ENCODE measurements around the gene N4BP2L2. TPM values are rescaled to one million over a fixed set of nuclear protein-coding genes. Genes with fewer than 3 reads are reported as not detected.

N4BP2L2 gene
- total and polyA plus RNA-seq, 4 donors = 41.1 to 402 (median 75.0) TPM

- ATAC-seq (ENCODE audit: insufficient read depth, low FRiP score) = no peak
Observed at GRCh38 chr13:32455594-32455903, 83.0 kb downstream of the N4BP2L2 start.

GRCh38 chr13:32454886-32455593, 83.6 kb downstream of the N4BP2L2 start:
- no peak overlapping the region for H3K9ac ChIP-seq (ENCODE audit: insufficient read depth in 1 of 2, low read length in 2 of 2)
- ATAC-seq (ENCODE audit: insufficient read depth, low FRiP score) = no peak

More at GRCh38 chr13:32455594-32455903, 83.0 kb downstream of the N4BP2L2 start:
- TF ChIP-seq CTCF (IDR thresholded peaks at IDR 0.05; ENCODE audit: control extremely low read depth, extremely low read depth) = no peak
- Histone ChIP-seq H3K9ac (ENCODE audit: insufficient read depth in 1 of 2, low read length in 2 of 2) (no peak overlapping the region), H3K27ac (ENCODE audit: low read depth in 1 of 2, low read length in 1 of 2) (no peak overlapping the region), H3K9me3 (ENCODE audit: control insufficient read depth in 4 of 4, insufficient read depth in 3 of 4, low read length in 3 of 4) (peaks cover 0 to 9% (median 6%) of the 10 kb centered on the region in 4 donors), H3K36me3 (ENCODE audit: control insufficient read depth in 4 of 4, insufficient read depth in 4 of 4, low read length in 4 of 4) (peaks cover 0 to 3% (median 1%) of the 10 kb centered on the region in 4 donors), H3K27me3 (ENCODE audit: control insufficient read depth in 3 of 3, insufficient read depth in 3 of 3, low read length in 2 of 3) (no peaks in the 10 kb centered on the region), H3K4me3 (no peak overlapping the region), H3K4me1 (ENCODE audit: control insufficient read depth in 5 of 5, insufficient read depth in 5 of 5, low read length in 5 of 5) (peaks cover 0 to 5% (median 0%) of the 10 kb centered on the region in 5 donors)
- no peak for DNase-seq
- 98 to 100% methylated on average over 2 of the region's 2 CpGs for WGBS, 2 donors

GRCh38 chr13:32453981-32454380, 84.6 kb downstream of the N4BP2L2 start:
- Histone ChIP-seq H3K9ac (ENCODE audit: insufficient read depth in 1 of 2, low read length in 2 of 2) (no peak overlapping the region), H3K9me3 (ENCODE audit: control insufficient read depth in 4 of 4, insufficient read depth in 3 of 4, low read length in 3 of 4) (peaks cover 0 to 9% (median 6%) of the 10 kb centered on the region in 4 donors), H3K27me3 (ENCODE audit: control insufficient read depth in 3 of 3, insufficient read depth in 3 of 3, low read length in 2 of 3) (no peaks in the 10 kb centered on the region), H3K4me3 (no peak overlapping the region), H3K36me3 (ENCODE audit: control insufficient read depth in 4 of 4, insufficient read depth in 4 of 4, low read length in 4 of 4) (peaks cover 0 to 4% (median 1%) of the 10 kb centered on the region in 4 donors), H3K27ac (ENCODE audit: low read depth in 1 of 2, low read length in 1 of 2) (no peak overlapping the region), H3K4me1 (ENCODE audit: control insufficient read depth in 5 of 5, insufficient read depth in 5 of 5, low read length in 5 of 5) (peaks cover 0 to 5% (median 0%) of the 10 kb centered on the region in 5 donors)
- 62 to 68% methylated on average over 1 of the region's 1 CpG for WGBS, 2 donors
- no peak for TF ChIP-seq CTCF (IDR thresholded peaks at IDR 0.05; ENCODE audit: control extremely low read depth, extremely low read depth)
- DNase-seq (peak in 2 of 3 donors; percentile 34 to 64), ATAC-seq (ENCODE audit: insufficient read depth, low FRiP score) (no peak)

More at GRCh38 chr13:32454886-32455593, 83.6 kb downstream of the N4BP2L2 start:
- peaks cover 0 to 4% (median 1%) of the 10 kb centered on the region in 4 donors for H3K36me3 ChIP-seq (ENCODE audit: control insufficient read depth in 4 of 4, insufficient read depth in 4 of 4, low read length in 4 of 4)
- H3K4me3 ChIP-seq = no peak overlapping the region
- no peak for DNase-seq
- H3K27me3 ChIP-seq (ENCODE audit: control insufficient read depth in 3 of 3, insufficient read depth in 3 of 3, low read length in 2 of 3) = no peaks in the 10 kb centered on the region
- 95 to 98% methylated on average over 8 of the region's 8 CpGs for WGBS, 2 donors
- TF ChIP-seq CTCF (IDR thresholded peaks at IDR 0.05; ENCODE audit: control extremely low read depth, extremely low read depth) = no peak
- peaks cover 0 to 9% (median 6%) of the 10 kb centered on the region in 4 donors for H3K9me3 ChIP-seq (ENCODE audit: control insufficient read depth in 4 of 4, insufficient read depth in 3 of 4, low read length in 3 of 4)
- H3K4me1 ChIP-seq (ENCODE audit: control insufficient read depth in 5 of 5, insufficient read depth in 5 of 5, low read length in 5 of 5) = peaks cover 0 to 5% (median 0%) of the 10 kb centered on the region in 5 donors
- no peak overlapping the region for H3K27ac ChIP-seq (ENCODE audit: low read depth in 1 of 2, low read length in 1 of 2)

All from lung (tissue), 12 donors.